GM19351 (cell line): ENCODE measurements around the gene DDX52.
"Not testable (repeated sequence)": the region's sequence is repeated elsewhere in the genome, so short reads cannot be mapped to it uniquely, and the experiment has no call there.

Source experiments
- ATAC-seq: cut with Tn5 transposase; IDR thresholded peaks from one replicate; pipeline ENCODE4 v1.9.1; 2021; ENCODE audit warnings: mild to moderate bottlenecking, moderate library complexity; ENCODE audit not compliant: unreplicated experiment

DDX52 gene

GRCh38 chr17:37651849-37652248, 8.6 kb upstream of the DDX52 start:
- no peak for ATAC-seq

- no peak for ATAC-seq
These were observed 7.3 kb upstream of the DDX52 start for GRCh38 chr17:37650419-37651003.

DNA sequence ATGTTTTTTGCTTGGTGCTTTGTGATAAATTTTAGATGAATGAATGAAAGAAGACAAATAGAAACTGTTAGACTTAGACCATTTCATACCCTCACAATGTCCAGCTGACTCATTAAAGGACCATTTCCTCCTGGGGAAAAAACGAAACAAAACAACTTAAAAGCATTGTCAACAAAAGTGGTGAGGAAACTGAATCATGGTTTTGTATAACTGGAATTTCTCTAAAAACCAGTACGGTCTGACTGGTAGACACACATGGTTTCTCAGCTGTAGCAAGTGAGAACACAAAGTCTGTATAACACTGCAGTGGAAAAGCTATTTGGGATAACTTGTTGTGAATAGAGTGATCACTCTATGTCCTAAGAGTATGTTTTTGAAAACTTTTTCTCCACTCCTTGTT, 5.3 kb upstream of the DDX52 start:
- ATAC-seq = no peak

DNA sequence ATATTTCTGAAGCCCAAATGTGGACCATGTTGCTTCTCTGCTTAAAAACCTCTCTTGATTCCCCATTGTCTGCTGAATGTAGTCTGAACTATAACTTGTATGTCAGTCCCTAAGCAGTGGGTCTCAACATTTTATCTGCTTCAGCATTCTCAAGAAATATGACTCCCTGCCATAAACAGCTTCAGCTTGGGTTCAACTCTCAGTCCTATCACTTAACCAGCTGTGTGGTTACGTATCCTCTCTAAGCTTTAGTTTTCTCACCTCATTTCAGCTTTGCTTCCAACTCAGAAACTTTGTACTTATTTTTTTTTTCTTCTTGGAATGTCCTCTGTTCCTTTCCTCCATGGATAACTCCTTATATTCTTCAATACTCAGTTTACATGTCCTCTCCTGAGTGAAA, 4.6 kb upstream of the DDX52 start:
- ATAC-seq = no peak

- ATAC-seq = no peak
These were observed 623 bp upstream of the DDX52 start for GRCh38 chr17:37643869-37644268.

DNA sequence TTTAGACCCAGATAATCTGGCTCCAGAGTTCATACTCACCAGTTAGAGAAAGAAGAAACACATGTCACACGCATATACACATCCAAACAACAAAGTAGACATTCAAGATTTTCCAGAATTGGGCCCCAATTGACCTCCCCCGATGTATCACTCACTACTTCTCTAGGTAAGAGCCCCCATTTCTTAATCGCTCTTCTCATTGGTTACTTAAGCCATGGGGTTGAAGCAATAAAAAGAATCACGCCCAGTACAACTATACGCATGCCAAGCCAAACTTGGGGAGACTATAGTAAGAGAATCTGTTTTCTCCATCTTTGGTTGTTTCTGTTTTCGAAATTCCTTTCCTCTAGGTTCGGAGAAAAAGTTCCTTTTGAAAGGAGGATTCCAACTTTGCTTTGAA, 565 bp downstream of the DDX52 start:
- no peak for ATAC-seq

DNA sequence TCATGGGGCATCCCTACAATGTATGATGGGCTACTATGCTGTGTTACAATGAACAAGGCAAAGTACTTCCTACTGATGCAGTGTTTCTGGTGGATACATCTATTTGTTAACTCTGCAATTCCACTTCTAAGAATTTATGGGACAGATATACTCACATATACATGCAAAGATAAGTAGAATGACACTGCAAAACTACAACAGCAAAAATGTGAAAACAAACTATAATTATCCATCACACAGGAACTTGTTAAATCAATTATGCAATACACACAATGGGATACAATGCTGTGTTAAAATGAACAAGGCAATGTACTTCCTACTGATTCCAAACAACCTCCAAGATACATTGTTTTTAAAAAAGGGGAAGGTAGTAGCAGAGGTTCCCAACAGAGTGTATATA, 3.2 kb downstream of the DDX52 start:
- no peak for ATAC-seq

- no peak for ATAC-seq
These were observed 5.3 kb downstream of the DDX52 start for GRCh38 chr17:37637956-37638355.

DNA sequence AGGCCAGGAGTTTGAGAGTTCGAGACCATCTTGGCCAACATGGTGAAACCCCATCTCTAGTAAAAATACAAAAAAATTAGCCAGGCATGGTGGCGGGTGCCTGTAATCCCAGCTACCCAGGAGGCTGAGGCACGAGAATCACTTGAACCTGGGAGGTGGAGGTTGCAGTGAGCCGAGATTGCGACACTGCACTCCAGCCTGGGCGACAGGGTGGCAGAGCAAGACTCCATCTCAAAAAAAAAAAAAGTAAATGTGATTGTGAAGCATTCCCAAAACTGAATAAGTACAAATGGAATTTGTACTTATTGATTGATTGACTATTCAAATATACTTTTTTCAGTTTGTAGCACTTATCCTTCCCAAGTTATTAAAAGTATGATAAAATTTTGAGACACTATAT, 26.8 kb downstream of the DDX52 start:
- not testable (repeated sequence) for ATAC-seq

DNA sequence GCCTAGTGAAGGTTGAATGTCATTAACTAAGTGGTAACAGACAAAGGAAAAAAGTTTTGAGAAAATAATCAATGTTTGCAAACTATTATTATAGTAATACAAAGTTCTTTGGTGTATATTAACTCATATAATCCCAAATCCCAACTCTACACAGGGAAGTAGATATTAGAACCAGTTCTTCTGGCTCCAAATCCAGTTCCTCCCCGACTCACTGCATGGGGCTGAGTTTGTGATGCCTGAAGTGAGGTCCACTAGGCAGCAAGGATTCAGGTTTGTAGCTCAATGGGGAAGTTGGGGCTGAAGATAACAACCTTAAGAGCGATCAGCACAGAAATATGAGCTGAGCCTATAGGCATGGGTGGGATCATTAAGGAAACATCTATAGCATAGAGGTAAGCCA, 28.4 kb downstream of the DDX52 start:
- ATAC-seq = no peak

GRCh38 chr17:37614391-37614790, 28.9 kb downstream of the DDX52 start:
- no peak for ATAC-seq

GRCh38 chr17:37610971-37611370, 32.3 kb downstream of the DDX52 start:
- no peak for ATAC-seq

DNA sequence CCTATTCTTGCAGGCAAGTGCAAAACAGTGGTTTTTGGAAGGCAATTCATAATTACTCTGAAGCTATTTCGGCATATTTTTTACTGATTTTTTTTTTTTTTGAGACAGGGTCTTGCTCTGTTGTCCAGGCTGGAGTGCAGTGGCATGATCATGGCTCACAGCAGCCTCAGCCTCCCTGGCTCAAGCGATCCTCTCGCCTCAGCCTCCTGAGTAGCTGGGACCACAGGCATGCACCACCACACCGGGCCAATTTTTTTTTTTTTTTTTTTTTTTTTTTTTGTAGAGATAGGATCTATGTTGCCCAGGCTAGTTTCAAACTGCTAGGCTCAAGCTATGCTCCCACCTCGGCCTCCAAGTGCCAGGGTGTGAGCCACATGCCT, 33.2 kb downstream of the DDX52 start:
- ATAC-seq = not testable (repeated sequence)

- ATAC-seq = peak; percentile 80
These were observed 33.8 kb downstream of the DDX52 start, which contains the start of gene SYNRG for GRCh38 chr17:37609170-37610040. Gene SYNRG (minus strand): TSS chr17:37609418. CDS start chr17:37609355, 63 bp downstream.

GRCh38 chr17:37608351-37609169, 34.7 kb downstream of the DDX52 start:
- peak; percentile 19 for ATAC-seq

- ATAC-seq = no peak
These were observed 35.5 kb downstream of the DDX52 start for GRCh38 chr17:37607637-37608331.

DNA sequence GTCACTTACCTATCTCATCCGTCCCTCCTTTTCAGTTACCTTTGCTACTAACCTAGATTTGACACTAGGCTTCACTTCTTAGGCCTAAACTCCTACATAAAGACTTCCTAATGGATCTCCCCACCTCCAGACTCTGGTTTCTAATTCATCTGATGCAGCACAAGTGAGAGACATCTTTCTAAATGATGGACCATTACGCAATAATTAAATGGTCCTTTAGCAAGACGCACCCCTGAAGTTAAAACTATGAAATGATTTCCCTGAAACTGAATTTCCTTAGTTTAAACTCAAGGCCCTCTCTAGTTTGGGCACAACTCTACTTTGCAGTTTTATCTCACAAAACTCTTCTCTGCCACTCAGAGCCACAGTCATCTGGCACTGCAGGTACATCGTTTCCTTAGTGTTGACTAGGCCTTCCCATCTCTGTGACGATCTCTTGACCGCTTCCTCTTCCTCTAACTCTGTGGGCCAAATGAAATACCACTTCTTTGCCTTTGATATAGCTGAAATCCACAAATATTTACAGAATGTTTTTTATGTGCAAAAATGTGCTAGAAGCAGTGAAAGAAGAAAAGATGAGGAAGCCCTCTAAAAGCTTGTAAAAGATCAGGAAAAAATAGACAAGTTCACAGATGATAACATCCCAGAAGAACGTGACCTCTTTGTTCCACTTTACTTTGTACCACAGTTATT, 37.3 kb downstream of the DDX52 start:
- no peak for ATAC-seq

GRCh38 chr17:37605081-37605480, 38.2 kb downstream of the DDX52 start:
- ATAC-seq = no peak

- no peak for ATAC-seq
These were observed 38.7 kb downstream of the DDX52 start for GRCh38 chr17:37604556-37604955.

DNA sequence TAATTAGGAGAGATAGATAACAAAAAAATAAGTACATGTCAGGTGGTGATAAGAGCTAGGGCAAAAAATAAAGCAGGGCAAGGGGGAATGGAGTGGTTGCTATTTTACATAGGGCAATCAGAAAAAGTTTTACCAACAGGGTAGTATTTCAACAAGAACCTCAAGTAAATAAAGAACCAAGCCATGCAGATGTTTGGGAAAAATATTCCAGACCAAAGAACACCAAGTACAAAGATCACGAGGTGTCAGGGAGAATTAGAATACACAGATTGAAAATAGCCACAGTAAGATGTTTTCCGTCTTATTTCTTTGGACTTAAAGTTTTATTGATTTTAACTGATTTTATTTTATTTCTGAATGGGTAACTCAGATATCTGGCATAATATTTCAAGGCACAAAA, 45.1 kb downstream of the DDX52 start:
- no peak for ATAC-seq
